IMR-90 (cell line): ENCODE measurements around the gene MT1G. TPM values are rescaled to one million over a fixed set of nuclear protein-coding genes. Genes with fewer than 3 reads are reported as not detected.

ENCODE experiments used
- ATAC-seq: fragments of 200-7000 bp; cut with Tn5 transposase; 2 replicates; pipeline ENCODE4 v1.9.1; 2020; ENCODE audit warnings: low read depth, mild to moderate bottlenecking, moderate library complexity
- BruUV-seq: library from RNA; stranded (reverse); fragments of 400-500 nt; replicated peaks from 2 replicates; lab custom pipeline; 2021; lab: Mats Ljungman, UMichigan
- CTCF ChIA-PET: fragments of 300-600 bp; formaldehyde crosslinking; extraction: SDS; loops from one replicate; lab custom pipeline; 2021; ENCODE audit warnings: antibody characterized with exemption; lab: Yijun Ruan, JAX
- POLR2A ChIA-PET: fragments of 300-600 bp; sonication (Branson Sonifier 250); formaldehyde crosslinking; loops from one replicate; lab custom pipeline; 2022; ENCODE audit warnings: antibody characterized with exemption; ENCODE audit not compliant: unreplicated experiment; lab: Charles Lee
- DNase-seq: peaks from one replicate; pipeline ENCODE4 v3.0.0; 2013
- H2AFZ ChIP-seq: replicated peaks from 2 replicates; pipeline ENCODE3; 2013; ENCODE audit warnings: low read length, mild to moderate bottlenecking; ENCODE audit not compliant: poor library complexity
- H2AK5ac ChIP-seq: 2 replicates; pipeline ENCODE4 v1.6.1; 2013; ENCODE audit warnings: low read depth, low read length, inconsistent platforms
- H2AK9ac ChIP-seq: replicated peaks from 2 replicates; pipeline ENCODE3; 2013; ENCODE audit warnings: mild to moderate bottlenecking, low read depth, low read length, moderate library complexity; ENCODE audit not compliant: poor library complexity
- H2BK120ac ChIP-seq: 2 replicates; pipeline ENCODE4 v1.6.1; 2013; ENCODE audit warnings: low read depth, low read length, inconsistent platforms
- H2BK15ac ChIP-seq: 3 replicates; pipeline ENCODE4 v1.6.1; 2013; ENCODE audit warnings: low read depth, low read length, inconsistent platforms
- H2BK20ac ChIP-seq: 2 replicates; pipeline ENCODE4 v1.6.1; 2013; ENCODE audit warnings: low read depth, mild to moderate bottlenecking, inconsistent platforms, low read length, moderate library complexity
- H2BK5ac ChIP-seq: 2 replicates; pipeline ENCODE4 v1.6.1; 2013; ENCODE audit warnings: mild to moderate bottlenecking, low read depth, low read length, inconsistent platforms; ENCODE audit not compliant: poor library complexity, severe bottlenecking
- H3K14ac ChIP-seq: replicated peaks from 2 replicates; pipeline ENCODE4 v1.6.1; 2013; ENCODE audit warnings: low read depth, low read length, inconsistent platforms
- H3K18ac ChIP-seq: 2 replicates; pipeline ENCODE4 v1.6.1; 2013; ENCODE audit warnings: low read depth, low read length, control low read depth
- H3K23ac ChIP-seq: 2 replicates; pipeline ENCODE4 v1.6.1; 2013; ENCODE audit warnings: low read depth, low read length, inconsistent platforms
- H3K27ac ChIP-seq: 2 replicates; pipeline ENCODE4 v1.5.1; 2013; ENCODE audit warnings: mild to moderate bottlenecking, control low read depth, low read length; ENCODE audit not compliant: insufficient read depth
- H3K27me3 ChIP-seq: 2 replicates; pipeline ENCODE4 v1.6.1; 2013; ENCODE audit warnings: low read length; ENCODE audit not compliant: control insufficient read depth, insufficient read depth
- H3K36me3 ChIP-seq: 2 replicates; pipeline ENCODE4 v1.6.1; 2013; ENCODE audit warnings: low read length, mixed read lengths; ENCODE audit not compliant: control insufficient read depth, insufficient read depth
- H3K4ac ChIP-seq: 2 replicates; pipeline ENCODE4 v1.6.1; 2013; ENCODE audit warnings: low read depth, low read length, inconsistent platforms
- H3K4me1 ChIP-seq: 2 replicates; pipeline ENCODE4 v1.6.1; 2013; ENCODE audit warnings: low read length, mixed read lengths; ENCODE audit not compliant: control insufficient read depth, insufficient read depth
- H3K4me2 ChIP-seq: 2 replicates; pipeline ENCODE4 v1.6.1; 2013; ENCODE audit warnings: low read depth, mild to moderate bottlenecking, control low read depth, low read length, moderate library complexity
- H3K4me3 ChIP-seq: 2 replicates; pipeline ENCODE4 v1.5.1; 2013; ENCODE audit warnings: low read depth, mild to moderate bottlenecking, control low read depth, low read length, moderate library complexity; ENCODE audit not compliant: insufficient read depth
- H3K56ac ChIP-seq: 2 replicates; pipeline ENCODE4 v1.6.1; 2013; ENCODE audit warnings: low read length, inconsistent platforms; ENCODE audit not compliant: insufficient read depth; ENCODE audit errors: extremely low read depth
- H3K79me1 ChIP-seq, 2 experiments: 2 replicates each; pipeline ENCODE4 v1.6.1; 2013; ENCODE audit warnings: low read length in 2 of 2, inconsistent platforms in 1 of 2, low read depth in 1 of 2
- H3K9ac ChIP-seq: 2 replicates; pipeline ENCODE4 v1.6.1; 2013; ENCODE audit warnings: low read depth, low read length, control low read depth
- H3K9me1 ChIP-seq: 2 replicates; pipeline ENCODE4 v1.6.1; 2013; ENCODE audit warnings: low read length, inconsistent platforms; ENCODE audit not compliant: insufficient read depth
- H3K9me3 ChIP-seq: 2 replicates; pipeline ENCODE4 v1.6.1; 2013; ENCODE audit warnings: low read length; ENCODE audit not compliant: control insufficient read depth, insufficient read depth
- H4K20me1 ChIP-seq: 2 replicates; pipeline ENCODE4 v1.6.1; 2013; ENCODE audit warnings: low read length, inconsistent platforms; ENCODE audit not compliant: insufficient read depth
- H4K5ac ChIP-seq: 2 replicates; pipeline ENCODE4 v1.6.1; 2013; ENCODE audit warnings: mild to moderate bottlenecking, low read depth, low read length, control low read depth
- H4K8ac ChIP-seq, 2 experiments: 2 replicates each; pipeline ENCODE4 v1.6.1; 2013; ENCODE audit warnings: low read depth in 2 of 2, low read length in 2 of 2, control low read depth in 1 of 2, inconsistent platforms in 1 of 2
- H4K91ac ChIP-seq: 2 replicates; pipeline ENCODE4 v1.6.1; 2013; ENCODE audit warnings: low read depth, low read length, inconsistent platforms; ENCODE audit not compliant: insufficient read depth
- BHLHE40 ChIP-seq: fragments of 150-350 bp; IDR thresholded peaks from 2 replicates; pipeline ENCODE4 v1.6.1; 2016; ENCODE audit warnings: mild to moderate bottlenecking, low read depth, low read length
- CEBPB ChIP-seq: IDR thresholded peaks from 2 replicates; pipeline ENCODE4 v1.6.1; 2012; ENCODE audit warnings: low read depth, low read length, improper control_type of control experiment
- ELK1 ChIP-seq: fragments of 150-350 bp; IDR thresholded peaks from 2 replicates; pipeline ENCODE4 v1.6.1; 2016; ENCODE audit warnings: low read depth, mild to moderate bottlenecking, low read length, moderate library complexity, borderline replicate concordance
- NFE2L2 ChIP-seq: fragments of 150-350 bp; IDR thresholded peaks from 2 replicates; pipeline ENCODE4 v1.6.1; 2016; ENCODE audit warnings: low read depth, mild to moderate bottlenecking, low read length
- POLR2A ChIP-seq: IDR thresholded peaks from 2 replicates; pipeline ENCODE4 v1.6.1; 2012; ENCODE audit warnings: mild to moderate bottlenecking, low read depth, low read length
- SMC3 ChIP-seq: fragments of 150-350 bp; IDR thresholded peaks from 2 replicates; pipeline ENCODE4 v1.6.1; 2016; ENCODE audit warnings: low read depth, mild to moderate bottlenecking, antibody characterized with exemption, low read length, moderate library complexity
- whole genome bisulfite sequencing, 2 experiments: methylation state at CpG; one replicate each; pipeline versions ENCODE4 v1.1.5 to v1.1.7; 2013; ENCODE audit warnings: missing lambda C conversion rate in 2 of 2; ENCODE audit not compliant: insufficient read length in 1 of 2; ENCODE audit errors: extremely low coverage in 2 of 2; 5-methylcytosine and 5-hydroxymethylcytosine counted together
- dilution Hi-C: fragments of 300-500 bp; cut with HindIII; formaldehyde crosslinking; loops from one replicate; pipeline ENCODE4 v1.14.3; 2018; ENCODE audit warnings: low sequenced_read_pairs; ENCODE audit not compliant: unreplicated experiment
- in situ Hi-C: fragments of 300-500 bp; cut with MboI; formaldehyde crosslinking; loops from 3 replicates; pipeline ENCODE4 v1.14.3; 2019; ENCODE audit warnings: low sequenced_read_pairs, inconsistent platforms, mixed read lengths
- intact Hi-C: fragments of 100-400 bp; cut with micrococcal nuclease; formaldehyde crosslinking; loops from 2 replicates; pipeline ENCODE4 v1.10.0; 2022
- polyA plus RNA-seq, 3 experiments: library from polyadenylated mRNA; depleted of rRNA; stranded (reverse); fragments of >200 nt; gene quantifications; 2 replicates each; pipeline ENCODE4 v1.2.3, GENCODE V29; 2012; ENCODE audit warnings: low replicate concordance in 1 of 3
- total RNA-seq: library from RNA; depleted of rRNA; stranded (reverse); fragments of >200 nt; gene quantifications from 2 replicates; pipeline ENCODE4 v1.2.3, GENCODE V29; 2012

MT1G gene
- total and polyA plus RNA-seq, 2 of the 4 experiments (the other 2 are of a cell fraction) = 0.48 TPM; not detected in 1

- H2BK20ac ChIP-seq = no peak overlapping the region
- no peak overlapping the region for H3K56ac ChIP-seq
- H4K5ac ChIP-seq = no peak overlapping the region
- H3K9ac ChIP-seq = no peak overlapping the region
- no peak for DNase-seq
- dilution Hi-C loops = no loop called here
- ChIA-PET CTCF (no interaction called here), POLR2A (no interaction called here)
- no peak overlapping the region for H2AK9ac ChIP-seq
- peaks cover 50% of the 10 kb centered on the region for H3K27me3 ChIP-seq
- no peak overlapping the region for H4K8ac ChIP-seq
- H2BK15ac ChIP-seq = no peak overlapping the region
- no peaks in the 10 kb centered on the region for H4K20me1 ChIP-seq
- peaks cover 7% of the 10 kb centered on the region for H3K4me1 ChIP-seq
- no peaks in the 10 kb centered on the region for H3K36me3 ChIP-seq
- no TSS peak for BruUV-seq
- no peak for TF ChIP-seq NFE2L2
- no peak for TF ChIP-seq SMC3
- TF ChIP-seq POLR2A = no peak
- TF ChIP-seq BHLHE40 = no peak
- no peak for TF ChIP-seq ELK1
- no peak for TF ChIP-seq CEBPB
- H3K27ac ChIP-seq = no peak overlapping the region
- 91% methylated on average over 4 of the region's 10 CpGs; no CpG with 5 or more reads in 1 of the 2 experiments for WGBS, 2 experiments
- no peak overlapping the region for H2BK5ac ChIP-seq
- no peaks in the 10 kb centered on the region for H3K9me1 ChIP-seq
- no peak overlapping the region for H3K4ac ChIP-seq
- no peak overlapping the region for H4K91ac ChIP-seq
- no peak overlapping the region for H3K14ac ChIP-seq
- in situ Hi-C loops = no loop called here
- H3K79me1 ChIP-seq = peaks cover 0 to under 1% of the 10 kb centered on the region in 2 experiments; a peak in 1 of 4 replicates
- H3K4me2 ChIP-seq = no peak overlapping the region
- H3K18ac ChIP-seq = no peak overlapping the region
- H2AK5ac ChIP-seq = no peak overlapping the region
- H3K4me3 ChIP-seq = no peak overlapping the region
- no peak overlapping the region for H2BK120ac ChIP-seq
- ATAC-seq = no peak
- no peak overlapping the region for H3K23ac ChIP-seq
- peaks cover 2% of the 10 kb centered on the region; the same call in 1 of the 2 replicates for H3K9me3 ChIP-seq
- intact Hi-C loops = no loop called here
- H2AFZ ChIP-seq = no peak overlapping the region
Measured at GRCh38 chr16:56631197-56631596, 36.7 kb downstream of the MT1G start.
